Activated B cell treated with CpG ODN at 0.5 μM for 24 hours (primary cell): ENCODE data around the gene LCORL. TPM values are rescaled to one million over a fixed set of nuclear protein-coding genes. Genes with fewer than 3 reads are reported as not detected.

Source experiments
- ATAC-seq: fragments of 200-7000 bp; cut with Tn5 transposase; one replicate; pipeline ENCODE4 v1.10.0; 2021; ENCODE audit warnings: low read depth, mild to moderate bottlenecking, moderate library complexity
- CTCF ChIA-PET: fragments of 350-600 bp; sonication (Branson Sonifier 250); formaldehyde crosslinking; loops from one replicate; lab custom pipeline; 2021; ENCODE audit warnings: antibody characterized with exemption; lab: Charles Lee
- POLR2A ChIA-PET: fragments of 350-600 bp; sonication (Branson Sonifier 250); formaldehyde crosslinking; loops from one replicate; lab custom pipeline; 2021; ENCODE audit warnings: antibody characterized with exemption; lab: Charles Lee
- DNase-seq: peaks from one replicate; pipeline ENCODE4 v3.0.0; 2022
- H3K27ac Mint-ChIP-seq: one replicate; pipeline ENCODE4 v1.8.0; 2020; ENCODE audit warnings: mixed read lengths
- H3K27me3 Mint-ChIP-seq: one replicate; pipeline ENCODE4 v1.8.0; 2021; ENCODE audit warnings: mixed read lengths
- H3K36me3 Mint-ChIP-seq: one replicate; pipeline ENCODE4 v1.8.0; 2021; ENCODE audit warnings: low read depth, mixed read lengths
- H3K4me1 Mint-ChIP-seq: one replicate; pipeline ENCODE4 v1.8.0; 2021; ENCODE audit warnings: mixed read lengths
- H3K4me3 Mint-ChIP-seq: one replicate; pipeline ENCODE4 v1.8.0; 2020; ENCODE audit warnings: mild to moderate bottlenecking, mixed read lengths
- H3K9me3 Mint-ChIP-seq: one replicate; pipeline ENCODE4 v1.8.0; 2020; ENCODE audit warnings: mixed read lengths
- CTCF ChIP-seq: fragments of 200-600 bp; IDR thresholded peaks from one replicate; pipeline ENCODE4 v1.8.0; 2022; ENCODE audit warnings: antibody characterized with exemption, mild to moderate bottlenecking
- intact Hi-C: fragments of 100-400 bp; cut with micrococcal nuclease; formaldehyde crosslinking; loops from one replicate; pipeline ENCODE4 v1.15.1; 2024
- total RNA-seq: library from RNA; stranded (reverse); gene quantifications from 2 replicates; pipeline ENCODE4 v1.2.3, GENCODE V29; 2022

Gene LCORL
- total RNA-seq, 1 donor from 2014 or later, result 12.6 TPM

- H3K36me3 Mint-ChIP-seq, result peaks cover 7% of the 10 kb centered on the region
- no peaks in the 10 kb centered on the region for H3K9me3 Mint-ChIP-seq
- DNase-seq (no peak), ATAC-seq (no peak)
- POLR2A ChIA-PET, result no interaction called here
- no peak overlapping the region for H3K4me3 Mint-ChIP-seq
- peaks cover 28% of the 10 kb centered on the region for H3K4me1 Mint-ChIP-seq
- no peak for TF ChIP-seq CTCF
- H3K27ac Mint-ChIP-seq, result no peak overlapping the region
- CTCF ChIA-PET, result no interaction called here
- no peaks in the 10 kb centered on the region for H3K27me3 Mint-ChIP-seq
- intact Hi-C loops, result loop anchor here (5.0 kb wide), 1 partner anchor 1587 kb away; the partner anchor contains the start of gene TAPT1
Measured at GRCh38 chr4:17814140-17814539, 207.4 kb downstream of the LCORL start.

DNA sequence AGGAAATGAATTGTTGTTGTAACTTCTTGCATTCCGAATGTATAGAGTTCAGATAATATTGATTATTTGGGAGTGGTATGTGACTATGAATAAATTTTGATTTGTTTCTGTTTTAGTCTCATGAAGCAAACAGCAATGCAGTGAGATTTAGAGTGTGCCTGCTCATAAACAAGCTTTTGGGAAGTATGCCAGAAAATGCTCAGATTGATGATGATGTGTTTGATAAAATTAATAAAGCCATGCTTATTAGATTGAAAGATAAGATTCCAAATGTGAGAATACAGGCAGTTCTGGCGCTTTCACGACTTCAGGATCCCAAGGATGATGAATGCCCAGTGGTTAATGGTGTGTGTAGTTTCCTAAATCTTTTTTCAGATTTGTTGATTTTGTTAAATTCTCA, 208.8 kb downstream of the LCORL start:
- no peak for DNase-seq
- H3K27ac Mint-ChIP-seq, result no peak overlapping the region

DNA sequence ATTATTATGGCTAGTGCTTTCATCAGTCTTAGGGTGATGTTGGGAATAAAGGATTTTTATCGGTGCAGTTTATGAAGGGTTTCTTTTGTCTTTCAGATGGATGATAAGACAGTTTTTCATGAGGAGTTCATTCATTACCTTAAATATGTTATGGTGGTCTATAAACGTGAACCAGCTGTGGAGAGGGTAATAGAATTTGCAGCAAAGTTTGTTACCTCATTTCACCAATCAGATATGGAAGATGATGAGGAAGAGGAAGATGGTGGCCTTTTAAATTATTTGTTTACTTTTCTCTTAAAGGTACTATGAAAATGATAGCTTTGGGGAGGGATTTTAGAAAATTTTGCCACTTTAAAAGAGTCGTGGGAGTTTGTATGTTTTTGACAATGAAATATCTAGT, 209.4 kb downstream of the LCORL start:
- H3K27me3 Mint-ChIP-seq, result no peaks in the 10 kb centered on the region
- DNase-seq (no peak), ATAC-seq (no peak)
- peaks cover 46% of the 10 kb centered on the region for H3K4me1 Mint-ChIP-seq
- no peak for TF ChIP-seq CTCF
- CTCF ChIA-PET, result no interaction called here
- POLR2A ChIA-PET, result interaction anchor here (0.5 kb wide), 1 partner anchor 9 kb away, joined by 4 read pairs; no protein-coding TSS in a partner anchor
- H3K36me3 Mint-ChIP-seq, result peaks cover 20% of the 10 kb centered on the region
- H3K9me3 Mint-ChIP-seq, result no peaks in the 10 kb centered on the region
- peak overlapping the region; percentile 18 for H3K27ac Mint-ChIP-seq
- H3K4me3 Mint-ChIP-seq, result peak overlapping the region; percentile 55
- intact Hi-C loops, result loop anchor here (5.0 kb wide), 1 partner anchor 1585 kb away; the partner anchor contains the start of gene TAPT1

More for the DNA sequence above, 208.8 kb downstream of the LCORL start:
- Mint-ChIP-seq H3K27me3 (no peaks in the 10 kb centered on the region), H3K4me1 (peaks cover 40% of the 10 kb centered on the region), H3K36me3 (peaks cover 14% of the 10 kb centered on the region), H3K4me3 (no peak overlapping the region), H3K9me3 (no peaks in the 10 kb centered on the region)
- ChIA-PET POLR2A (interaction anchor here (0.5 kb wide), 1 partner anchor 8 kb away, joined by 4 read pairs; no protein-coding TSS in a partner anchor), CTCF (no interaction called here)
- no peak for ATAC-seq
- intact Hi-C loops, result loop anchor here (5.0 kb wide), 1 partner anchor 1586 kb away; the partner anchor contains the start of gene TAPT1
- TF ChIP-seq CTCF, result no peak

GRCh38 chr4:17811078-17811603, 210.4 kb downstream of the LCORL start:
- peak overlapping the region; percentile 96 for H3K4me3 Mint-ChIP-seq
- ChIA-PET CTCF (interaction anchor here (4.5 kb wide), 1 partner anchor 263 kb away, joined by 40 read pairs; no protein-coding TSS in a partner anchor), POLR2A (interaction anchor here (1.0 to 2.2 kb wide), 4 partner anchors 197 to 262 kb away, joined by 3 to 23 read pairs (median 5); partner anchors contain the start of gene MED28)
- ATAC-seq, result peak; percentile 5
- H3K36me3 Mint-ChIP-seq, result peaks cover 23% of the 10 kb centered on the region
- H3K27me3 Mint-ChIP-seq, result no peaks in the 10 kb centered on the region
- TF ChIP-seq CTCF, result no peak
- no peak for DNase-seq
- peaks cover 54% of the 10 kb centered on the region for H3K4me1 Mint-ChIP-seq
- peak overlapping the region; percentile 96 for H3K27ac Mint-ChIP-seq
- intact Hi-C loops, result loop anchor here (5.0 kb wide), 1 partner anchor 1584 kb away; the partner anchor contains the start of gene TAPT1
- H3K9me3 Mint-ChIP-seq, result no peaks in the 10 kb centered on the region
